ENCODE measurements around the gene KRTAP24-1. TPM values are rescaled to one million over a fixed set of nuclear protein-coding genes. Genes with fewer than 3 reads are reported as not detected.

KRTAP24-1 gene, protein sequence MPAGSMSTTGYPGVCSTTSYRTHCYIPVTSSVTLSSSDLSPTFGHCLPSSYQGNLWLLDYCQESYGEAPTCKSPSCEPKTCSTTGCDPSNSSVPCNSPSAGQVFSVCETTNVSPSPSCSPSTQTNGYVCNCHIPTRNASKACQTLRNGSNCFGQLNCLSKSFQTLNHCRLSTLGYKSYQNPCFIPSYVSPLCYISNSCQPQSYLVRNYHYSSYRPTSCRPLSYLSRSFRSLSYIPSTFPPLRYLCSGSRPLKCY
- total RNA-seq = not detected in 2 replicates

DNA sequence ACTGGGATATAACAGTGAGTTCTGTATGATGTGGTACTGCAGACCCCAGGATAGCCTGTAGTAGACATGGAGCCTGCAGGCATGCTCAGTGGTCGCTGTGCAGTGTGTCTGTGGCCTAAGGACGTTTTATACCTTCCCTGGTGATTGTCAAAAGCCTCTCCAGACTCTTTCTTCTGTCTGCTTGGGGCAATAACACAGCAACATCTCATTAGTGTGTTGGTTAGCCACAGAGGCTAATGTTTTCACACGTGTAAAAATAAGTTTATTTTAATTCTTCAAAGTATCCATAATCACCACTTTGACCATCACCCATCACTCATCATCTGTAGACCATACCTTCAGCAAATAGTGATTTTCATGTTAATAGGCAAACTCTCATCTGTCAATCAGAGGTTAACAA, at the start of gene KRTAP24-1:
TSS of gene KRTAP24-1 (minus strand) at position 101 of the 400 bp plus-strand sequence. CDS start at position 83, 18 bp downstream.
- Histone ChIP-seq H3K4me3 (ENCODE audit: low read depth, low read length) (no peak within 1 kb of the TSS), H3K36me3 (ENCODE audit: control insufficient read depth, insufficient read depth, low read length) (no peaks in the 10 kb centered on the region), H3K27me3 (ENCODE audit: control insufficient read depth, insufficient read depth, low read length) (no peaks in the 10 kb centered on the region)
- TF ChIP-seq, protein P1, sequence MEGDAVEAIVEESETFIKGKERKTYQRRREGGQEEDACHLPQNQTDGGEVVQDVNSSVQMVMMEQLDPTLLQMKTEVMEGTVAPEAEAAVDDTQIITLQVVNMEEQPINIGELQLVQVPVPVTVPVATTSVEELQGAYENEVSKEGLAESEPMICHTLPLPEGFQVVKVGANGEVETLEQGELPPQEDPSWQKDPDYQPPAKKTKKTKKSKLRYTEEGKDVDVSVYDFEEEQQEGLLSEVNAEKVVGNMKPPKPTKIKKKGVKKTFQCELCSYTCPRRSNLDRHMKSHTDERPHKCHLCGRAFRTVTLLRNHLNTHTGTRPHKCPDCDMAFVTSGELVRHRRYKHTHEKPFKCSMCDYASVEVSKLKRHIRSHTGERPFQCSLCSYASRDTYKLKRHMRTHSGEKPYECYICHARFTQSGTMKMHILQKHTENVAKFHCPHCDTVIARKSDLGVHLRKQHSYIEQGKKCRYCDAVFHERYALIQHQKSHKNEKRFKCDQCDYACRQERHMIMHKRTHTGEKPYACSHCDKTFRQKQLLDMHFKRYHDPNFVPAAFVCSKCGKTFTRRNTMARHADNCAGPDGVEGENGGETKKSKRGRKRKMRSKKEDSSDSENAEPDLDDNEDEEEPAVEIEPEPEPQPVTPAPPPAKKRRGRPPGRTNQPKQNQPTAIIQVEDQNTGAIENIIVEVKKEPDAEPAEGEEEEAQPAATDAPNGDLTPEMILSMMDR (IDR thresholded peaks at IDR 0.05; ENCODE audit: insufficient read depth, low read length, poor library complexity, severe bottlenecking) = no peak
- no peak for DNase-seq (ENCODE audit: low read depth)

DNA sequence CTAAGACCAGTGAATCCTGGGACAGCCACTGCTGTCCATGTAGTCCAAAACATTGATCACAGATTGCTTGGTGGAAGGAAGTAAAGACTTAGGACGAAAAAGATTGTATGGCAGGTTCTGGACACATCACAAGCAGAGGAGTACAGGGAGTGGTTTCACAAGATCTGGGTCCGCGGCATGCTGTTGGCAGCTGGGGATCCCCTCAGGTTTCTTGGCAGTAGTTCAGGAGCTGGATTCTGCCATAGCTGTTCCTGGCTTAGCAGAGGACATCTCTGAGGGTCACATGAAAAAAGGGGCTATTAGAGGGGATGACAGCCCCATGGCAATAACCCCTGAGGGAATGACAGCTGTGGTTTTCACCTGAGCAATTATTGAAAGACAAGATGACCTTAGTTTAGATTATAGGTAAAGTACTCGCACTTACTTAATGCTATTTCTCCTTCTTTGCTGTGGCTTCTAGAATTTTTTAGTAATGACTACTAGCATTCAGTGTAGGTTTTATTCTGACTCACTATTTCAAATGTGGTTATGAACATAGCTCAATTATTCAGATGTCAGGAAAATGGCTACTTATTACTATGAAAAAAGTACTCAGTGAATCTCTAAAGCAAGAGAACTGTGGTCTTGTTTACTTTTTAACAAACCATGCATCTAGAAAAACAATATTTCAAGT, 46.6 kb upstream of the KRTAP24-1 start:
- no peak for DNase-seq (ENCODE audit: low read depth)
- TF ChIP-seq, protein P1 (IDR thresholded peaks at IDR 0.05; ENCODE audit: insufficient read depth, low read length, poor library complexity, severe bottlenecking) = no peak
- Histone ChIP-seq H3K27me3 (ENCODE audit: control insufficient read depth, insufficient read depth, low read length) (no peaks in the 10 kb centered on the region), H3K4me3 (ENCODE audit: low read depth, low read length) (no peak overlapping the region), H3K36me3 (ENCODE audit: control insufficient read depth, insufficient read depth, low read length) (no peaks in the 10 kb centered on the region)

DNA sequence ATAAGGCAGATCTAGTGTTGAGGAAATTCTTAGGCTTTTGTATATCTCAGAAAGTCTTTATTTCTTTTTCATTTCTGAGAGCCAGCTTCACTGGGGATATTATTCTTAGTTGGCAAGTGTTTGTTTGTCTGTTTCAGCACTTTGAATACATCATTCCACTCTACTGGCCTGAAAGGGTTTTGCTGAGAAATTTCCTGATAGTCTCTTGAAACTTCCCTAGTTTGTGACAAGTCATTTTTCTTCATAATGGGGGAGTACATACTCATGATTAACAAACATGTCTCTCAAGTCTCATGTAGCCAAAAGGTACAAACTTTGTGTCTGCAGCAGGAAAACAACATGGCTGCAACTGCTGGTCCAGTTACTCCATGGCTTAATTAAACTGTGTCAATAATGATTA, 43.6 kb upstream of the KRTAP24-1 start:
- TF ChIP-seq, protein P1 (IDR thresholded peaks at IDR 0.05; ENCODE audit: insufficient read depth, low read length, poor library complexity, severe bottlenecking) = no peak
- DNase-seq (ENCODE audit: low read depth) = no peak
- H3K36me3 ChIP-seq (ENCODE audit: control insufficient read depth, insufficient read depth, low read length) = no peaks in the 10 kb centered on the region
- no peaks in the 10 kb centered on the region for H3K27me3 ChIP-seq (ENCODE audit: control insufficient read depth, insufficient read depth, low read length)
- no peak overlapping the region for H3K4me3 ChIP-seq (ENCODE audit: low read depth, low read length)

DNA sequence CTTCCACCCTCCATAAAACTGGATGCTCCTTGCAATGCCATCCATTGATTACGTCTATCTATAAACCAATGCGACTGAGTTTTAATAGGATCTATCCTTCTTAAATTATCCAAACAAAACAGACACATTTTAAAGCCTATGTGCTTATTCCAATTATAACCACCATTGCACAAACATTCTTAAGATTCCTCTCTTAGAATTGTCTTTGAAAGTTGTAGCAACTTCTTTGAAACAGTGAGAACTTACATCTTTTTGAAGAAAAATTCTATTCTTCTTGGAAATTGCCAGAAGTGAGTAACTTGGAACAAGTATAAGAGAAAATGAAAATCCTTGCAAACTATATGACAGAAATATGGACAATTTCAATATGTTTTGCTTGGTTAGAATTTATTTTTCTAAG, 37.5 kb upstream of the KRTAP24-1 start, which contains the start of gene KRTAP26-1:
TSS of gene KRTAP26-1 (minus strand) at position 101 of the 400 bp plus-strand sequence. CDS start 280 bp downstream, outside the sequence.
- H3K27me3 ChIP-seq (ENCODE audit: control insufficient read depth, insufficient read depth, low read length) = no peaks in the 10 kb centered on the region
- TF ChIP-seq, protein P1 (IDR thresholded peaks at IDR 0.05; ENCODE audit: insufficient read depth, low read length, poor library complexity, severe bottlenecking) = no peak

DNA sequence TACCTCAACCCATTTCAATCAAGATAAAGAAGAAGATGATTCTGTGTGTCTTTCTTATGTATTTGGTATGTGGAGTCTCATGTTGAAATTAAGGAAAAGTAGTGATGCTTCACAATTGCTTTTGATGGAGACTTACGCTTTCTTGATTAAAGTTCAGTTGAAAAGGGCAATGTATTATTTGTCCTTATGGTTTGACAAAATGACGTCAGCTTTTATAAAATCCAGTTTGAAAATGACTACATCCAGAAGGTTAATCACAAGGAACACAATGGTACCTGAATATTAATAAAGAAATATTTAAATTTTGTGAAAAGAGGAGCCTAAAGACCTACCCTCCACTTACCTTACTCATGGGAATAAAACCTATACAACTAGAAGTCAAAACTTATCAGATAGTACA, 33.0 kb upstream of the KRTAP24-1 start:
- TF ChIP-seq, protein P1 (IDR thresholded peaks at IDR 0.05; ENCODE audit: insufficient read depth, low read length, poor library complexity, severe bottlenecking) = no peak
- DNase-seq (ENCODE audit: low read depth) = no peak
- Histone ChIP-seq H3K27me3 (ENCODE audit: control insufficient read depth, insufficient read depth, low read length) (no peaks in the 10 kb centered on the region), H3K36me3 (ENCODE audit: control insufficient read depth, insufficient read depth, low read length) (no peaks in the 10 kb centered on the region), H3K4me3 (ENCODE audit: low read depth, low read length) (no peak overlapping the region)

More for the DNA sequence above, 37.5 kb upstream of the KRTAP24-1 start, which contains the start of gene KRTAP26-1:
- H3K36me3 ChIP-seq (ENCODE audit: control insufficient read depth, insufficient read depth, low read length) = no peaks in the 10 kb centered on the region
- no peak for DNase-seq (ENCODE audit: low read depth)
- no peak within 1 kb of the TSS for H3K4me3 ChIP-seq (ENCODE audit: low read depth, low read length)
